Parathyroid adenoma (tissue), 2 donors: Measurements from ENCODE around the gene FGF11.

Source experiments
- H2AFZ ChIP-seq: fragments of 300-600 bp; sonication (generic); one replicate; pipeline ENCODE4 v1.7.0; 2017; ENCODE audit warnings: antibody characterized with exemption, mild to moderate bottlenecking
- H3K27ac ChIP-seq: fragments of 300-600 bp; sonication (generic); one replicate; pipeline ENCODE4 v1.7.0; 2017
- H3K27me3 ChIP-seq: fragments of 300-600 bp; sonication (generic); one replicate; pipeline ENCODE4 v1.7.0; 2017; ENCODE audit warnings: low read length; ENCODE audit not compliant: control insufficient read depth, insufficient read depth
- H3K36me3 ChIP-seq: fragments of 300-600 bp; sonication (generic); one replicate; pipeline ENCODE4 v1.7.0; 2017; ENCODE audit warnings: low read length; ENCODE audit not compliant: control insufficient read depth, insufficient read depth
- H3K4me1 ChIP-seq: fragments of 300-600 bp; sonication (generic); one replicate; pipeline ENCODE4 v1.7.0; 2017; ENCODE audit warnings: control low read depth
- H3K4me2 ChIP-seq: fragments of 300-600 bp; sonication (generic); one replicate; pipeline ENCODE4 v1.7.0; 2017; ENCODE audit warnings: low read length
- H3K4me3 ChIP-seq: fragments of 300-600 bp; sonication (generic); one replicate; pipeline ENCODE4 v1.7.0; 2017; ENCODE audit warnings: low read depth, low read length
- H3K79me2 ChIP-seq: fragments of 300-600 bp; sonication (generic); one replicate; pipeline ENCODE4 v1.7.0; 2017; ENCODE audit warnings: control low read depth
- H3K9ac ChIP-seq: fragments of 300-600 bp; sonication (generic); one replicate; pipeline ENCODE4 v1.7.0; 2017; ENCODE audit warnings: mild to moderate bottlenecking
- H3K9me3 ChIP-seq: fragments of 300-600 bp; sonication (generic); one replicate; pipeline ENCODE4 v1.7.0; 2017; ENCODE audit warnings: low read length; ENCODE audit not compliant: control insufficient read depth
- CTCF ChIP-seq: fragments of 300-600 bp; sonication (generic); IDR thresholded peaks from one replicate; pipeline ENCODE4 v1.7.0; 2017; ENCODE audit warnings: antibody characterized with exemption, mild to moderate bottlenecking
- donor health status: primary hyperparathyroidism.

Gene FGF11

DNA sequence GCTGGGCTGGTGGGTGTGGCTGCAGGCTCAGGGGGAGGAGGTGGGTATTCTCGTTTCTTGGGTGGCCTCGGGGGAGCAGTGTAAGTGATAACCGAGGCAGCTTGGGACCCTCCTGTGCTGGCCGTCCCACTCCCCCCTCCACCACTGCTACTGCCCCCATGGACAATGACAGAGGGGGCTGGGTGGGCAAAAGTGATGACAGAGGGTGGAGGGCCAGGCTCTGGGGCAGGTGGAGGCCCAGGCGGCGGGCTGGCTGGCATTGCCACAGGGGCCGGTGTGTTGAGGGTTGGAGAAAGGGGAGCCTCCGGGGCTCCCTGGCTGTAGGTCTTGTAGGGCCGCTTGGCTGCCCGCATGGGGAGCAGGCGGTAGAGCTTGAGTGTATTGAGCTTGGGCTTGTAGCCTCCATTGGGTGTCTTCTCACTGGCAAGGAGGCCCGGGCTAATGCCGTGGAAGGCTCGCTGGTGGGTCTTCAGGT is 24.1 kb downstream of the FGF11 start:
- no peak overlapping the region for H3K27ac ChIP-seq
- no peak overlapping the region for H3K4me3 ChIP-seq
- peaks cover 50% of the 10 kb centered on the region for H3K79me2 ChIP-seq
- no peaks in the 10 kb centered on the region for H3K27me3 ChIP-seq
- no peaks in the 10 kb centered on the region for H3K9me3 ChIP-seq
- H3K4me2 ChIP-seq, result no peak overlapping the region
- no peak overlapping the region for H2AFZ ChIP-seq
- no peaks in the 10 kb centered on the region for H3K36me3 ChIP-seq
- peaks cover 21% of the 10 kb centered on the region for H3K4me1 ChIP-seq
- no peak overlapping the region for H3K9ac ChIP-seq
- TF ChIP-seq CTCF, result no peak

GRCh38 chr17:7464081-7464480 is 24.8 kb downstream of the FGF11 start:
- Histone ChIP-seq H3K27me3 (no peaks in the 10 kb centered on the region), H3K9me3 (no peaks in the 10 kb centered on the region), H3K27ac (no peak overlapping the region), H3K4me2 (no peak overlapping the region), H3K4me3 (no peak overlapping the region), H3K36me3 (no peaks in the 10 kb centered on the region), H3K79me2 (peaks cover 56% of the 10 kb centered on the region), H3K9ac (no peak overlapping the region), H3K4me1 (peaks cover 26% of the 10 kb centered on the region), H2AFZ (no peak overlapping the region)
- TF ChIP-seq CTCF, result no peak

GRCh38 chr17:7465597-7466275 is 26.4 kb downstream of the FGF11 start:
- peaks cover 31% of the 10 kb centered on the region for H3K4me1 ChIP-seq
- H3K27ac ChIP-seq, result peak overlapping the region; percentile 89
- no peaks in the 10 kb centered on the region for H3K27me3 ChIP-seq
- no peak overlapping the region for H3K9ac ChIP-seq
- peaks cover 66% of the 10 kb centered on the region for H3K79me2 ChIP-seq
- no peaks in the 10 kb centered on the region for H3K36me3 ChIP-seq
- H3K9me3 ChIP-seq, result no peaks in the 10 kb centered on the region
- no peak overlapping the region for H3K4me2 ChIP-seq
- no peak for TF ChIP-seq CTCF
- H2AFZ ChIP-seq, result no peak overlapping the region
- no peak overlapping the region for H3K4me3 ChIP-seq

- Histone ChIP-seq H3K4me1 (peaks cover 36% of the 10 kb centered on the region), H3K27me3 (no peaks in the 10 kb centered on the region), H3K4me2 (no peak overlapping the region), H3K4me3 (no peak overlapping the region), H3K79me2 (peaks cover 72% of the 10 kb centered on the region), H3K27ac (peak overlapping the region; percentile 89), H2AFZ (no peak overlapping the region), H3K9me3 (no peaks in the 10 kb centered on the region), H3K36me3 (no peaks in the 10 kb centered on the region), H3K9ac (no peak overlapping the region)
- TF ChIP-seq CTCF, result no peak
These were observed 27.0 kb downstream of the FGF11 start for GRCh38 chr17:7466318-7466638.
